Measurements from ENCODE around the gene PRF1.

GRCh38 chr10:70605161-70605560 is 2.6 kb upstream of the PRF1 start:
- TF ChIP-seq CTCF (conservative IDR thresholded peaks at IDR 0.05 in 1 of 2, IDR thresholded peaks at IDR 0.05 in 1 of 2; ENCODE audit: low read depth in 1 of 2, low read length in 2 of 2): no peak
- TF ChIP-seq EZH2 (IDR thresholded peaks at IDR 0.05; ENCODE audit: low read length, missing control alignments): no peak
